ENCODE data around the gene SLC38A8.

DNA sequence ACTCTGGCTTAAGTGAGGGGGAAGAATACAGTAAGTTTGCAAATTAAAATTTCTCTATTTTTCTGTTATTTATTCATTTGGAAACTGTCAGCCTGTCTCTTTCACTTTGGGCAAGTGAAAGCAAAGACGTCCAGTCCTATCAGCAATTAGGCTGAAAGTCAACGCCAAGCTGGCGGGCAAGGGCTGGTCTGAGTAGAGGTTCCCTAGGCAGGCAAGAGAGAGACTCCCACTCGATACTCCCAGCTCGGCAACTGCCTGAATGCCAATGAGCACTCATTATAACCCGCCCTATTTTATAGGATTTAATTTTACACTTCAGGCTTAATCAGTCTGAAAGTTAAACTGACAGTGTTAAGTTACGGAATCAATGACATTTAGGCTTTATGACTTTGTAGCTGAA is 14.3 kb upstream of the SLC38A8 start:
- no peak for TF ChIP-seq POLR2A (IDR thresholded peaks at IDR 0.05; ENCODE audit: low read depth, low read length)
- TF ChIP-seq POLR2AphosphoS5 (IDR thresholded peaks at IDR 0.05; ENCODE audit: low read depth, low read length) = no peak

Data from GM12892 (cell line).